Mammary epithelial cell (primary cell): ENCODE data around the gene CASKIN1.

Experiments
- EZH2 ChIP-seq: IDR thresholded peaks from 2 replicates; pipeline ENCODE4 v1.6.1; 2012; ENCODE audit warnings: low read length, inconsistent platforms, borderline replicate concordance
- TF ChIP-seq, protein P1 (sequence below), 2 donors: IDR thresholded peaks in 1 of 2; conservative IDR thresholded peaks in 1 of 2; 2 replicates each; pipeline ENCODE4 v1.5.1; 2011 to 2012; ENCODE audit warnings: inconsistent platforms in 2 of 2, low read length in 2 of 2, mild to moderate bottlenecking in 2 of 2, control low read depth in 1 of 2, low read depth in 1 of 2; ENCODE audit not compliant: insufficient read depth in 1 of 2; ENCODE audit errors: extremely low read depth in 1 of 2

DNA sequence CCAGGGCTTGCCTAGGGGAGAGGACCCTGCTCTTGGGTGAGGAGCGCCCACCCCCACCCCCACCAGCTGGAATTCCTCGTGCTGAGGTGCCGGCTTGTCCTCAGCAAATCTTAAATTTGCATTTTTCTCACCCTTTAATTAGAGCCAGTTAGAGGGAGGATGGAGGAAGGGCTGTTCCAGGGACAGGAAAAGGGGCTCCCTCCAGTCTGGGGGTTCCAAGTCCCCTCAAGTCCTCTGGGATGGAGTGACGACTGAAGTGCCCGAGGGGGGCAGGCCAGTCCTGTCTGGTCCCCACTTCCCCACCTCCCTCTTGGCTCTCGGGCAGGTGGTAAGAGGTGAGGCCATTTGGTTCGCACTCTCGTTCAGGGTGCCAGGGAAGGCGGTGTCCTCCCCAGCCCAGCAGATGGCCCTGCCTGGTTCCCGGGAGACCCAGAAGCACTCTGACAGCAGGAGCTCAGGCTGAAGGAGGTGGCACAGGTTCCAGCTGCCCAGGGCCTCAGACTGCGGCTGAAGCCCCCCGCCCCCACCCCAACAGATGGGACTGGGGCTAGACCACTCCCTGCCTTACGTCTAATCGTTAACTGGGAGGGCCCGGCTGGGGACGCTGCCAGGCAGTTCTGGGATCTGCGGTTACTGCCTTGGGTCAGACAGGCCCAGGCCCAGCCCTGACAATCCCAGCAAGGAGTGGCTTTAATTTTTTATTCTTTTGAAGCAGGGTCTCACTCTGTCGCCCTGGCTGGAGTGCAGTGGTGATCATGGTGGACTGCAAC, 45.8 kb downstream of the CASKIN1 start:
- TF ChIP-seq, protein P1, sequence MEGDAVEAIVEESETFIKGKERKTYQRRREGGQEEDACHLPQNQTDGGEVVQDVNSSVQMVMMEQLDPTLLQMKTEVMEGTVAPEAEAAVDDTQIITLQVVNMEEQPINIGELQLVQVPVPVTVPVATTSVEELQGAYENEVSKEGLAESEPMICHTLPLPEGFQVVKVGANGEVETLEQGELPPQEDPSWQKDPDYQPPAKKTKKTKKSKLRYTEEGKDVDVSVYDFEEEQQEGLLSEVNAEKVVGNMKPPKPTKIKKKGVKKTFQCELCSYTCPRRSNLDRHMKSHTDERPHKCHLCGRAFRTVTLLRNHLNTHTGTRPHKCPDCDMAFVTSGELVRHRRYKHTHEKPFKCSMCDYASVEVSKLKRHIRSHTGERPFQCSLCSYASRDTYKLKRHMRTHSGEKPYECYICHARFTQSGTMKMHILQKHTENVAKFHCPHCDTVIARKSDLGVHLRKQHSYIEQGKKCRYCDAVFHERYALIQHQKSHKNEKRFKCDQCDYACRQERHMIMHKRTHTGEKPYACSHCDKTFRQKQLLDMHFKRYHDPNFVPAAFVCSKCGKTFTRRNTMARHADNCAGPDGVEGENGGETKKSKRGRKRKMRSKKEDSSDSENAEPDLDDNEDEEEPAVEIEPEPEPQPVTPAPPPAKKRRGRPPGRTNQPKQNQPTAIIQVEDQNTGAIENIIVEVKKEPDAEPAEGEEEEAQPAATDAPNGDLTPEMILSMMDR (conservative IDR thresholded peaks at IDR 0.05 in 1 of 2, IDR thresholded peaks at IDR 0.05 in 1 of 2; ENCODE audit: extremely low read depth in 1 of 2, insufficient read depth in 1 of 2, low read depth in 1 of 2, low read length in 2 of 2), result peak in 1 of 2 donors; percentile 34
- no peak for TF ChIP-seq EZH2
